B cell (primary cell): ENCODE measurements around the gene ITFG2. TPM values are rescaled to one million over a fixed set of nuclear protein-coding genes. Genes with fewer than 3 reads are reported as not detected.

ENCODE experiments used
- ATAC-seq: fragments of 200-7000 bp; cut with Tn5 transposase; one replicate; pipeline ENCODE4 v1.10.0; 2021; ENCODE audit warnings: low read depth, mild to moderate bottlenecking, moderate number of reproducible peaks, moderate library complexity
- CTCF ChIA-PET: fragments of 350-600 bp; sonication (Branson Sonifier 250); formaldehyde crosslinking; loops from one replicate; lab custom pipeline; 2021; ENCODE audit warnings: antibody characterized with exemption, inconsistent platforms; lab: Charles Lee
- POLR2A ChIA-PET: fragments of 350-600 bp; sonication (Branson Sonifier 250); formaldehyde crosslinking; loops from one replicate; lab custom pipeline; 2021; ENCODE audit warnings: antibody characterized with exemption; lab: Charles Lee
- DNase-seq: peaks from one replicate; pipeline ENCODE4 v3.0.0; 2013
- H2AFZ ChIP-seq: 2 replicates; pipeline ENCODE4 v1.6.1; 2012; ENCODE audit warnings: mild to moderate bottlenecking, low read depth, low read length; ENCODE audit not compliant: insufficient read depth, poor library complexity, severe bottlenecking
- H3K27ac ChIP-seq, 2 donors: 1 replicate in 1 of 2; 2 replicates in 1 of 2; pipeline ENCODE4 v1.5.1; 2012 to 2013; ENCODE audit warnings: low read length in 2 of 2, mild to moderate bottlenecking in 2 of 2, moderate library complexity in 1 of 2
- H3K27me3 ChIP-seq, 4 experiments: fragments of 200-600 bp in 1 of 4; sonication (generic) in 1 of 4; replicated peaks in 1 of 4; 1 replicate in 2 of 4; 2 replicates in 2 of 4; pipeline versions ENCODE4 v1.6.1 to v1.7.0; 2013 to 2016; ENCODE audit warnings: low read length in 3 of 4, mild to moderate bottlenecking in 2 of 4, mixed read lengths in 1 of 4, moderate library complexity in 1 of 4; ENCODE audit not compliant: insufficient read depth in 4 of 4, control insufficient read depth in 3 of 4; ENCODE audit errors: control extremely low read depth in 1 of 4
- H3K36me3 ChIP-seq, 2 experiments: replicated peaks in 1 of 2; 1 replicate in 1 of 2; 2 replicates in 1 of 2; pipeline versions ENCODE4 v1.6.1 to v1.7.1; 2013; ENCODE audit warnings: low read length in 1 of 2; ENCODE audit not compliant: insufficient read depth in 2 of 2, control insufficient read depth in 1 of 2; ENCODE audit errors: control extremely low read depth in 1 of 2, extremely low read depth in 1 of 2
- H3K4me1 ChIP-seq, 2 donors: fragments of 200-600 bp in 1 of 2; sonication (generic) in 1 of 2; 1 replicate in 1 of 2; 2 replicates in 1 of 2; pipeline versions ENCODE4 v1.5.1 to v1.6.1; 2013 to 2017; ENCODE audit warnings: low read length in 2 of 2; ENCODE audit not compliant: control insufficient read depth in 2 of 2, insufficient read depth in 2 of 2
- H3K4me2 ChIP-seq: replicated peaks from 2 replicates; pipeline ENCODE3; 2012; ENCODE audit warnings: mild to moderate bottlenecking, low read depth, low read length; ENCODE audit not compliant: poor library complexity, severe bottlenecking
- H3K4me3 ChIP-seq, 5 experiments: fragments of 200-600 bp in 1 of 5; sonication (generic) in 1 of 5; 1 replicate in 3 of 5; 2 replicates in 2 of 5; pipeline versions ENCODE4 v1.5.1 to v1.7.0; 2011 to 2016; ENCODE audit warnings: low read length in 4 of 5, mild to moderate bottlenecking in 4 of 5, low read depth in 2 of 5, control low read depth in 1 of 5, moderate library complexity in 1 of 5; ENCODE audit not compliant: insufficient read depth in 1 of 5; ENCODE audit errors: control extremely low read depth in 1 of 5, extremely low read depth in 1 of 5
- H3K79me2 ChIP-seq: fragments of 200-600 bp; sonication (generic); one replicate; pipeline ENCODE4 v1.6.0; 2016; ENCODE audit warnings: low read length; ENCODE audit not compliant: control insufficient read depth, insufficient read depth
- H3K9ac ChIP-seq: fragments of 200-600 bp; sonication (generic); 2 replicates; pipeline ENCODE4 v1.6.1; 2017; ENCODE audit warnings: mild to moderate bottlenecking, low read length, moderate library complexity
- H3K9me3 ChIP-seq, 3 donors: one replicate each; pipeline versions ENCODE4 v1.6.1 to v1.7.1; 2013; ENCODE audit warnings: low read length in 2 of 3; ENCODE audit not compliant: control insufficient read depth in 2 of 3, insufficient read depth in 1 of 3; ENCODE audit errors: control extremely low read depth in 1 of 3
- H4K20me1 ChIP-seq: 2 replicates; pipeline ENCODE4 v1.6.0; 2012; ENCODE audit warnings: mild to moderate bottlenecking, low read length; ENCODE audit not compliant: insufficient read depth, control insufficient read depth, poor library complexity, severe bottlenecking
- H3K27ac Mint-ChIP-seq: one replicate; pipeline ENCODE4 v1.8.0; 2021; ENCODE audit warnings: mixed read lengths
- H3K27me3 Mint-ChIP-seq: one replicate; pipeline ENCODE4 v1.8.0; 2021; ENCODE audit warnings: mixed read lengths
- H3K4me1 Mint-ChIP-seq: one replicate; pipeline ENCODE4 v1.8.0; 2021; ENCODE audit warnings: mixed read lengths
- H3K4me3 Mint-ChIP-seq: one replicate; pipeline ENCODE4 v1.8.0; 2021; ENCODE audit warnings: mixed read lengths
- H3K9me3 Mint-ChIP-seq: one replicate; pipeline ENCODE4 v1.8.0; 2022; ENCODE audit warnings: mixed read lengths; ENCODE audit not compliant: insufficient read depth
- EZH2 ChIP-seq: IDR thresholded peaks from 2 replicates; pipeline ENCODE4 v1.6.1; 2012; ENCODE audit warnings: borderline replicate concordance, low read depth, mild to moderate bottlenecking, moderate library complexity, low read length; ENCODE audit not compliant: insufficient read depth, poor library complexity, severe bottlenecking
- WGBS: methylation state at CpG from one replicate; pipeline ENCODE4 v1.1.5; 2013; ENCODE audit warnings: missing lambda C conversion rate; ENCODE audit not compliant: insufficient coverage; 5-methylcytosine and 5-hydroxymethylcytosine counted together
- intact Hi-C: fragments of 100-400 bp; cut with micrococcal nuclease; formaldehyde crosslinking; loops from one replicate; pipeline ENCODE4 v1.10.0; 2022
- polyA plus RNA-seq: library from polyadenylated mRNA; depleted of rRNA; stranded (reverse); fragments of >200 nt; gene quantifications from 2 replicates; pipeline ENCODE4 v1.2.3, GENCODE V29; 2012
- total RNA-seq, 2 donors: library from RNA; stranded (reverse); fragments of 120-200 nt in 1 of 2; gene quantifications; 1 replicate in 1 of 2; 2 replicates in 1 of 2; pipeline versions ENCODE4 v1.2.3 to v1.2.4, GENCODE V29; 2013 to 2022
- TF ChIP-seq, protein P1 (sequence below): fragments of 200-600 bp; IDR thresholded peaks from one replicate; pipeline ENCODE4 v1.8.0; 2022; ENCODE audit warnings: antibody characterized with exemption, mild to moderate bottlenecking

ITFG2 gene
- total and polyA plus RNA-seq, 2 donors (not counting 1 experiment from before 2014, with no cell fraction given) = 88.2 to 137 TPM

DNA sequence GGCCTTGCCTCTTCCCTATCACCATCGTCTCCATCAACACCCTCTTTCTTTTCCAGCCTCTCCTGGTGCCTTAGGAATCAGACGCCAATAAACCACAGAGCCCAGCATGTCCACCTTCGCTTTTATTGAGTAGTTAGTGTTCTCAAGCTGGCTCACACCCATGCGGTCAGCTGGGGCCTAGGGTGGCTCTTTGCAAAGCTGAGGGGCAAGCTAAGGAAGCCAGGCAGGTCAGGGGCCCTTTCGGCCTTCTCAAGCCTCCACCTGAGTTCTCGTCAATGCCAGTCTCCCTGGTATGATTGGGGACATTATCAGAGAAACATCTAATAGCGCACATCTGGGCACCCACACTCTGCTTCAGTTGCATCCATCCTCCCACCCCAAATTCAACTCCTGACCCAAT is 45.1 kb downstream of the ITFG2 start:
- TF ChIP-seq, protein P1, sequence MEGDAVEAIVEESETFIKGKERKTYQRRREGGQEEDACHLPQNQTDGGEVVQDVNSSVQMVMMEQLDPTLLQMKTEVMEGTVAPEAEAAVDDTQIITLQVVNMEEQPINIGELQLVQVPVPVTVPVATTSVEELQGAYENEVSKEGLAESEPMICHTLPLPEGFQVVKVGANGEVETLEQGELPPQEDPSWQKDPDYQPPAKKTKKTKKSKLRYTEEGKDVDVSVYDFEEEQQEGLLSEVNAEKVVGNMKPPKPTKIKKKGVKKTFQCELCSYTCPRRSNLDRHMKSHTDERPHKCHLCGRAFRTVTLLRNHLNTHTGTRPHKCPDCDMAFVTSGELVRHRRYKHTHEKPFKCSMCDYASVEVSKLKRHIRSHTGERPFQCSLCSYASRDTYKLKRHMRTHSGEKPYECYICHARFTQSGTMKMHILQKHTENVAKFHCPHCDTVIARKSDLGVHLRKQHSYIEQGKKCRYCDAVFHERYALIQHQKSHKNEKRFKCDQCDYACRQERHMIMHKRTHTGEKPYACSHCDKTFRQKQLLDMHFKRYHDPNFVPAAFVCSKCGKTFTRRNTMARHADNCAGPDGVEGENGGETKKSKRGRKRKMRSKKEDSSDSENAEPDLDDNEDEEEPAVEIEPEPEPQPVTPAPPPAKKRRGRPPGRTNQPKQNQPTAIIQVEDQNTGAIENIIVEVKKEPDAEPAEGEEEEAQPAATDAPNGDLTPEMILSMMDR = no peak
- H3K36me3 ChIP-seq = peaks cover 0 to 10% of the 10 kb centered on the region in 2 experiments
- no peak overlapping the region for H3K4me3 ChIP-seq
- no peaks in the 10 kb centered on the region for H3K79me2 ChIP-seq
- Mint-ChIP-seq H3K4me3 (no peak overlapping the region), H3K9me3 (no peaks in the 10 kb centered on the region), H3K27ac (no peak overlapping the region), H3K4me1 (no peaks in the 10 kb centered on the region), H3K27me3 (no peaks in the 10 kb centered on the region)
- H4K20me1 ChIP-seq = no peaks in the 10 kb centered on the region
- no peak overlapping the region for H3K27ac ChIP-seq
- intact Hi-C loops = loop anchor here (10.0 kb wide), 1 partner anchor 177 kb away; no protein-coding TSS in a partner anchor
- no peak overlapping the region for H3K9ac ChIP-seq
- H3K27me3 ChIP-seq = no peaks in the 10 kb centered on the region
- ATAC-seq = no peak
- no peaks in the 10 kb centered on the region for H3K9me3 ChIP-seq
- CTCF ChIA-PET = no interaction called here
- H3K4me1 ChIP-seq = no peaks in the 10 kb centered on the region
- no peak overlapping the region for H2AFZ ChIP-seq
- POLR2A ChIA-PET = no interaction called here
- no peak for DNase-seq
- WGBS = 95% methylated on average over 4 of the region's 7 CpGs
- no peak overlapping the region for H3K4me2 ChIP-seq

DNA sequence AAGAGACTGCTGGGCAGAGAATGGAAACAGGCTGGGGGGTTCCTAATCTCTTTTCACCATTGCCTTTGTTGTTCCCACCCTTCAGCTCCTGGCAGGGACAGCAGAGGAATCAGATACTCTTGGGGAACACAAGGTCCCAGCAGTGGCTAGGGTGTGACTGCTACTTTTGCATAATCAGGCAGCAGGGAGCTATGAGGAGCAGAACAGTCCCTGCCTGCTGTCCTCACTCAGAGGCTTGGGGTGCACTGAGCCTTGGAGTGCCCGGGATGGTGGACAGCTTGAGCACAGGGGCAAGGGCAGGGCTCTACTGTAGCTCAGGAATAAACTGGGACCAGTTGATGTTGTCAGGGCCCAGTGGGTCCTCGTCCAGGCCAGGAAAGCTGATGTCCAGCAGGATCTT is 45.9 kb downstream of the ITFG2 start:
- ChIA-PET CTCF (no interaction called here), POLR2A (no interaction called here)
- Histone ChIP-seq H3K4me2 (no peak overlapping the region), H3K36me3 (peaks cover 0 to 10% of the 10 kb centered on the region in 2 experiments), H3K27me3 (no peaks in the 10 kb centered on the region), H2AFZ (no peak overlapping the region), H3K4me3 (no peak overlapping the region), H4K20me1 (no peaks in the 10 kb centered on the region), H3K9me3 (no peaks in the 10 kb centered on the region), H3K9ac (no peak overlapping the region), H3K27ac (no peak overlapping the region), H3K4me1 (no peaks in the 10 kb centered on the region), H3K79me2 (no peaks in the 10 kb centered on the region)
- ATAC-seq (no peak), DNase-seq (no peak)
- TF ChIP-seq, protein P1 = no peak
- no peak for TF ChIP-seq EZH2
- H3K4me3 Mint-ChIP-seq = no peak overlapping the region
- WGBS = 100% methylated on average over 2 of the region's 2 CpGs
- no peaks in the 10 kb centered on the region for H3K27me3 Mint-ChIP-seq
- intact Hi-C loops = loop anchor here (10.0 kb wide), 1 partner anchor 176 kb away; no protein-coding TSS in a partner anchor
- H3K27ac Mint-ChIP-seq = no peak overlapping the region
- no peaks in the 10 kb centered on the region for H3K4me1 Mint-ChIP-seq
- no peaks in the 10 kb centered on the region for H3K9me3 Mint-ChIP-seq
